Adrenal gland (tissue), 5 donors: ENCODE measurements around the gene MGARP.
"Not testable (repeated sequence)": the region's sequence is repeated elsewhere in the genome, so short reads cannot be mapped to it uniquely, and the experiment has no call there.

Experiments
- POLR2A ChIP-seq, 2 donors: fragments of 450-650 bp; IDR thresholded peaks; one replicate each; pipeline ENCODE4 v1.6.1; 2017; ENCODE audit warnings: antibody characterized with exemption in 2 of 2, mild to moderate bottlenecking in 2 of 2, moderate library complexity in 1 of 2
- TF ChIP-seq, protein P1 (sequence below), 6 experiments: fragments of 450-650 bp in 4 of 6; fragments of 200-600 bp in 2 of 6; sonication (generic) in 1 of 6; IDR thresholded peaks; 1 replicate in 5 of 6; 2 replicates in 1 of 6; pipeline versions ENCODE4 v1.5.1 to v1.8.0; 2016 to 2021; ENCODE audit warnings: antibody characterized with exemption in 6 of 6, mild to moderate bottlenecking in 2 of 6, moderate library complexity in 1 of 6
- donor health status: DM: no; HTN: no; CAD: no.

DNA sequence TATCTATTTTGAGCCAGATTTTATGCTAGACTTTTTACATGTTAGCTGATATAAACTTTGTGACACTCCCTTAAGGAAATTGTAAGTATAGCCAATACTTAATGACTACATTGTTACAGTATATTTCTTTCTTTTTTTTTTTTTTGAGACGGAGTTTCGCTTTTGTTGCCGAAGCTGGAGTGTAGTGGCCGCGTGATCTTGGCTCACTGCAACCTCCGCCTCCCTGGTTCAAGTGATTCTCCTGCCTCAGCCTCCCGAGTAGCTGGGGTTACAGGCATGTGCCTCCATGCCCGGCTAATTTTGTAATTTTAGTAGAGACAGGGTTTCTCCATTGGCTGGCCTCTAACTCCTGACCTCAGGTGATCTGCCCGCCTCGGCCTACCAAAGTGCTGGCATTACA is 33.4 kb upstream of the MGARP start:
- TF ChIP-seq, protein P1, sequence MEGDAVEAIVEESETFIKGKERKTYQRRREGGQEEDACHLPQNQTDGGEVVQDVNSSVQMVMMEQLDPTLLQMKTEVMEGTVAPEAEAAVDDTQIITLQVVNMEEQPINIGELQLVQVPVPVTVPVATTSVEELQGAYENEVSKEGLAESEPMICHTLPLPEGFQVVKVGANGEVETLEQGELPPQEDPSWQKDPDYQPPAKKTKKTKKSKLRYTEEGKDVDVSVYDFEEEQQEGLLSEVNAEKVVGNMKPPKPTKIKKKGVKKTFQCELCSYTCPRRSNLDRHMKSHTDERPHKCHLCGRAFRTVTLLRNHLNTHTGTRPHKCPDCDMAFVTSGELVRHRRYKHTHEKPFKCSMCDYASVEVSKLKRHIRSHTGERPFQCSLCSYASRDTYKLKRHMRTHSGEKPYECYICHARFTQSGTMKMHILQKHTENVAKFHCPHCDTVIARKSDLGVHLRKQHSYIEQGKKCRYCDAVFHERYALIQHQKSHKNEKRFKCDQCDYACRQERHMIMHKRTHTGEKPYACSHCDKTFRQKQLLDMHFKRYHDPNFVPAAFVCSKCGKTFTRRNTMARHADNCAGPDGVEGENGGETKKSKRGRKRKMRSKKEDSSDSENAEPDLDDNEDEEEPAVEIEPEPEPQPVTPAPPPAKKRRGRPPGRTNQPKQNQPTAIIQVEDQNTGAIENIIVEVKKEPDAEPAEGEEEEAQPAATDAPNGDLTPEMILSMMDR (IDR thresholded peaks at IDR 0.05): not testable (repeated sequence)
- not testable (repeated sequence) for TF ChIP-seq POLR2A (IDR thresholded peaks at IDR 0.05)
